GM18870 (cell line): Measurements from ENCODE around the gene CREBRF.
A peak's percentile ranks its signal among the peaks of the same experiment; 100 is the strongest.
"Not testable (repeated sequence)": the region's sequence is repeated elsewhere in the genome, so short reads cannot be mapped to it uniquely, and the experiment has no call there.

Experiments used
- ATAC-seq: cut with Tn5 transposase; IDR thresholded peaks from one replicate; pipeline ENCODE4 v1.9.1; 2021; ENCODE audit warnings: moderate library complexity; ENCODE audit not compliant: unreplicated experiment

CREBRF gene, protein sequence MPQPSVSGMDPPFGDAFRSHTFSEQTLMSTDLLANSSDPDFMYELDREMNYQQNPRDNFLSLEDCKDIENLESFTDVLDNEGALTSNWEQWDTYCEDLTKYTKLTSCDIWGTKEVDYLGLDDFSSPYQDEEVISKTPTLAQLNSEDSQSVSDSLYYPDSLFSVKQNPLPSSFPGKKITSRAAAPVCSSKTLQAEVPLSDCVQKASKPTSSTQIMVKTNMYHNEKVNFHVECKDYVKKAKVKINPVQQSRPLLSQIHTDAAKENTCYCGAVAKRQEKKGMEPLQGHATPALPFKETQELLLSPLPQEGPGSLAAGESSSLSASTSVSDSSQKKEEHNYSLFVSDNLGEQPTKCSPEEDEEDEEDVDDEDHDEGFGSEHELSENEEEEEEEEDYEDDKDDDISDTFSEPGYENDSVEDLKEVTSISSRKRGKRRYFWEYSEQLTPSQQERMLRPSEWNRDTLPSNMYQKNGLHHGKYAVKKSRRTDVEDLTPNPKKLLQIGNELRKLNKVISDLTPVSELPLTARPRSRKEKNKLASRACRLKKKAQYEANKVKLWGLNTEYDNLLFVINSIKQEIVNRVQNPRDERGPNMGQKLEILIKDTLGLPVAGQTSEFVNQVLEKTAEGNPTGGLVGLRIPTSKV

GRCh38 chr5:173055983-173056782 lies at the start of gene CREBRF:
TSS of gene CREBRF (plus strand) at chr5:173056352. CDS start at chr5:173080776, 24,424 bp downstream.
- peak; percentile 64 for ATAC-seq

- no peak for ATAC-seq
Measured at GRCh38 chr5:173010021-173010420, 46.1 kb upstream of the CREBRF start.

- ATAC-seq: no peak
Measured at GRCh38 chr5:173010547-173011464, 45.3 kb upstream of the CREBRF start.

- ATAC-seq: no peak
Measured at GRCh38 chr5:173011566-173011965, 44.6 kb upstream of the CREBRF start.

DNA sequence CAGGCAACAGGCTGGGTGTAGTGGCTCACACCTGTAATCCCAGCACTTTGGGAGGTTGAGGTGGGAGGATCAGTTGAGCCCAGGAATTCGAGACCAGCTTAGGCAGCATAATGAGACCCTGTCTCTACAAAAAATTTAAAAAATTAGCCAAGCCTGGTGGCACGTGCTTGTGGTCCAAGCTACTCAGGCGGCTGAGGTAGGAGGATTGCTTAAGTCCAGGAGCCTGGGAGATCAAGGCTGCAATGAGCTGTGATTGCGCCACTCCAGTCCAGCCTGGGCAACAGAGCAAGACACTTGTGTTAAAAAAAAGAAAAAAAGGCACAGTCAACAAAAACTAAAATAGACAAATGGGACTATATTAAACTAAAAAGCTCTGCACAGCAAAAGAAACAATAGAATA lies 43.3 kb upstream of the CREBRF start:
- no peak for ATAC-seq

DNA sequence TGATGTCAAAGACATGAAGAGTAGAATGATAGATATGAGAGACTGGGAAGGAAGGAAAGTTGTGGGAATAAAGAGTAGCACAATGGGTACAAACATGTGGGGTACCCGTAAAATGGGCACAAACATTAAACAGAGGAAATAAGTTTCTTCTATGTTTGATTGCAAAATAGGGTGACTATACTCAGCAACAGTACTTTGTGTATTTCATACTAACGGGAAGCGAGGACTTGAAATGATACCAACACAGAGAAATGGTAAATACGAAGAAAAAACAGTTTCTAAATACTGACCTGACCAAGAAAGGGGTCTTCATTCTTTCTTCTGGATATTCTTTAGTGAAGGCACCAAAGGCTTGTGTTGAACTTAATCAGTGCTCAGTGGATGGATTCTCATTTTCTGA lies 41.5 kb upstream of the CREBRF start:
- ATAC-seq: no peak

GRCh38 chr5:173015192-173015591 lies 41.0 kb upstream of the CREBRF start:
- no peak for ATAC-seq

- no peak for ATAC-seq
Measured at GRCh38 chr5:173015598-173016455, 40.3 kb upstream of the CREBRF start.

DNA sequence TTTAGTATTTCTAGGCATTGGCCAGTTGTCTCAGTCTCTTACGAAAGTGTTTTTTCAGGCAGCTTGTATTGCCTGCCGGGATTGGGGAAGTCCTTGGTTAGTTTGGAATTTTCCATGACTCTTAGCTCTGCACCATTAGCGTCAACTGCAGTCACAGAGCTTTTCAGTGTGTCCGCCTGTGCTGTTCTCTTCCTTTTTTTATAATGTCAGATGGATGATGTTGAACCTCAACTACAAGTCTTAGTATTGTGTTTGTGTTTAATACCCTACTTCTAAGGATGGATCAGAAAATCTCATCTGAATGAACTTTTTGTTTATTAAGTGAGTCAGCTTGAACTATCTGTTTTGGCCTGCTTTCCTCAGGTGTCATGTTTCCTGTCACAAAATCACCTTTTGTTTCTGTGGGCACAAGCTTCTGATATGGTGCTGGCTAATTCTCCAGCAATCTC lies 39.5 kb upstream of the CREBRF start:
- ATAC-seq: no peak

DNA sequence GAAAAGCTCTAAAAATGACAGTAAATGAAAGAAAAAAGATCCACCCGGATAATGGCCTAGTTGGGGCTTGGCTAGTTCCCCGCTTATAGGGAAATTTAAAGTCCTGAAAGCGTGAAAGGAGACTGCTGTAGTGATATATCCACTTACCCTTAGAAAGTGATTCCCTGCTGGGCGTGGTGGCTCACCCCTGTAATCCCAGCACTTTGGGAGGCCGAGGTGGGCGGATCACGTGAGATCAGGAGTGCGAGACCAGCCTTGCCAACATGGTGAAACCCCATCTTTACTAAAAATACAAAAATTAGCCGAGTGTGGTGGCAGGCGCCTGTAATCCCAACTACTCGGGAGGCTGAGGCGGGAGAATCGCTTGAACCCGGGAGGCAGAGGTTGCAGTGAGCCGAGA lies 39.1 kb upstream of the CREBRF start:
- not testable (repeated sequence) for ATAC-seq

GRCh38 chr5:173018358-173018757 lies 37.8 kb upstream of the CREBRF start:
- no peak for ATAC-seq

DNA sequence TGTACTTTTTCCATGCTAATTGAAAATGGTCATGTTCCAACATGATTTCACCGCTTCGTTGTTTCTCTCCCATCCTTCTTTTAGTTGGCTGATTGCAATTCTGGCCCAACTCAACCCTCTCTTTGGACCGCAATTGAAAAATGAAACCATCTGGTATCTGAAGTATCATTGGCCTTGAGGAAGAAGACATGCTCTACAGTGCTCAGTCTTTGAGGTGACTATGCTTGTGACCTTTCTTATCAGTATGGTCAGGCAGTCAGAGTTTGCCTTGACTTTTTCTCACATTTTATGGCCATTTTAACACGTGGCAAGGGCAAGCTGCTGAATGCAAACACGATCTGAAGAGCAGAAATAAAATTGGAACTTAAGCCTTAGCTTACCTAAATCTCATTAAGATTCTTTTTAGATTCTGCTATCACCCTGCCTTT lies 36.0 kb upstream of the CREBRF start:
- ATAC-seq: no peak

DNA sequence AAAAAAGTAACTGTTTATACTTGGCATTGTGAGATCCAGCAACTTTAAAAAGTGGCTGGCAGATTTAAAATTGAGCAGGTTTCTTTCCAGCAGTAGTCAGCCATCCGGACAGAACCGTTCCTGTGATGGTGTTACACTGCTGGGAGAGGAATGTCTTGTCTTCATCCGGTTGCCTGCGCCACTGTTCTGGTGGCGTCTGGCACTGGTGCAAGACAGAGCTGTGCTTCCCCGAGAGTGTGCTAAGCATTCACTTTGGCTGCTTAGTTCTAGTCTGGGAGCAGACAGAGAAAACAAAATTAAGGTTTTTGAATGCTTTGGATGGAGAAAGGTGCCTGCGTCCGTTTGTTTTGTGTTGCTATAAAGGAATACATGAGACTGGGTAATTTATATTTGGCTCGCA lies 35.5 kb upstream of the CREBRF start:
- ATAC-seq: no peak

DNA sequence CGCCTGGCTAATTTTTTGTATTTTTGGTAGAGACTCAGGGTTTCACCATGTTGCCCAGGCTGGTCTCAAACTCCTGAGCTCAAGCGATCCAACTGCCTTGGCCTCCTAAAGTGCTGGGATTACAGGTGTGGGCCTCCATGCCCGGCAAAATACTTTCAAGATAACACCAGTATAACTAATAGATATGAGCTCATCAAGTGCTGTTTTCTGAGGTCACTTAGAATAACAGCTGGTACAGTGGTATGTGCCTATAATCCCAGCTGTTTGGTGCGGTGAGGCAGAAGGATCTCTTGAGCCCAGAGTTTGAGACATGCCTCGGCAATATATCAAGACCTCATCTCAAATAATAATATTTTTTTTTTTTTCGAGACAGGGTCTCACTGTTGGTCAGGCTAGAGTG lies 30.5 kb upstream of the CREBRF start:
- no peak for ATAC-seq

DNA sequence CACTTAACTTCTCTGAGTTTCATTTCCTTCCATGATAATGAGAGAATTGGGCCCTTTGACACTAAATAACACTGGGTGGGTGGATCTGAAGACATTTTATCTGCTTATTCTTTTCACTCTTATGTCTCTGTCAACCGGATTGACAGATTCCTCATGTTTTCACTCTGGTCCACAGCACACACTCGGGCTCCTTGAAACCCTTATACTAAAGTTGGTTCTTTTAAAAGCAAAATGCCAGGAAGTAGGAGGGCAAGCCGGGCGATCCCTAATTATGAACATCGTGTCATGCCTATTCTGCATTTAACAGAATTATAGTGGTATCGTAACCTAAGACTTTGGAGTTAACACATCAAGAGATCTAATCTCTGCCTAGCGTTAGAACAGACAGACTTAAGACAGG lies 28.2 kb upstream of the CREBRF start:
- no peak for ATAC-seq

GRCh38 chr5:173028811-173029327 lies 27.3 kb upstream of the CREBRF start:
- no peak for ATAC-seq

- ATAC-seq: no peak
Measured at GRCh38 chr5:173029499-173029921, 26.6 kb upstream of the CREBRF start.

DNA sequence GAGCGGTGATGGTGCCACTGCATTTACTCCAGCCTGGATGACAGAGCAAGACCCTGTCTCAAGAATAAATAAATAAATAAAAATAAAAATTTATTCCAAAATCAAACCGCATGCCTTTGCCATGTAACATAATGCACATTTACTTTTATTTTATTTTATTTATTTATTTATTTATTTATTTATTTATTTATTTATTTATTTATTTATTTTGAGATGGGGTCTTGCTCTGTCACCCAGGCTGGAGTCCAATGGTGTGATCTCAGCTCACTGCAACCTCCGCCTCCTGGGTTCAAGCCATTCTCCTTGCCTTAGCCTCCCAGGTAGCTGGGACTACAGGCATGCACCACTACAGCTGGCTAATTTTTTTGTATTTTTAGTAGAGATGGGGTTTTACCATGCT lies 24.1 kb upstream of the CREBRF start:
- not testable (repeated sequence) for ATAC-seq

DNA sequence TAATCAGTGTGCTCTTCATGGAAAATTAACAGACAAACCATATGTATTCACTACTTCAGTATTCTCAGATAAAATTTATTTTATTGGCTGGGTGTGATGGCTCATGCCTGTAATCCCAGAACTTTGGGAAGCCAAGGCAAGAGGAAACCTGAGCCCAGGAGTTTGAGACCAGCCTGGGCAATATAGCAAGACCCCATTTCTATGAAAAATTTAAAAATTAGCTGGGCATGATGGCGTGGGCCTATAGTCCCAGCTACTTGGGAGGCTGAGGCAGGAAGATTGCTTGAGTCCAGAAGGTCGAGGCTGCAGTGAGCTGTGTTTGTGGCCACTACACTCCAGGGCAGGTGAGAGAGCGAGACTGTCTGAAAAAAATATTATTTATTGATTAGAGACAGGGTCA lies 23.4 kb upstream of the CREBRF start:
- no peak for ATAC-seq
